Measurements from ENCODE around the gene TBC1D14.
"Not testable (repeated sequence)": the region's sequence is repeated elsewhere in the genome, so short reads cannot be mapped to it uniquely, and the experiment has no call there.

Gene TBC1D14

GRCh38 chr4:6977846-6978245 lies 68.2 kb downstream of the TBC1D14 start:
- DNase-seq = not testable (repeated sequence)

DNA sequence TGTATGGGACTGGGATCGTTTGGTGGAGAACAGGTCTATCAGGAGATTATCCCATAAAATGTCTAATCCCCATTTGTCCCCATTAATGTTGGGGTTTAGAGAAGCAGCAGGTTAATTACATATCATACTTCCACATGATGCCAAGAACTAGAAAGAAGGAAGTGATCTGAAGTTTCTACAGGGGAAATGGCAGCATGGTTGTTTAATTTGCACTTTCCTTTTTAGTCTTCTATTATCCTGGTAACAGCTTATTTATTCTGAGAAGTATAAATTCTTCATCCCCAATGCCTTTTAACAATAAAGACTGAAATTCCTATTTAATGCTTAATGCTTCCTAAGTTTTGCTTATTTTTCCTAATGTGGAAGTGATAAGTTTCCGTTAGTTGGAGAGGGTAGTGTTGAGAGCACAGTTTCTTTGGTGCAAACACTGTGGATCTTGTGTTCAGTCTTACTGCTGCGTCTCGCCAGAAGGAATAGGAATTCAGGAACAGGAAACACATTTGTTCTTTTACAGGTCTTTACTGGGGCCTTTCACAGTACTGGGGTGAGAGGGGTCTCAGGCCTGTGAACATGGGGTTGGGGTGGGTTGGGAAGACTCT lies 74.0 kb downstream of the TBC1D14 start:
- peak; percentile 35 to 46 for DNase-seq

GRCh38 chr4:6984612-6985425 lies 75.2 kb downstream of the TBC1D14 start:
- no peak for DNase-seq

GRCh38 chr4:6986072-6986780 lies 76.6 kb downstream of the TBC1D14 start:
- no peak for DNase-seq

GRCh38 chr4:6986781-6987587 lies 77.4 kb downstream of the TBC1D14 start:
- peak; percentile 78 for DNase-seq

GRCh38 chr4:6987588-6987961 lies 77.9 kb downstream of the TBC1D14 start:
- DNase-seq = peak in 1 of 2 experiments; percentile 29

DNA sequence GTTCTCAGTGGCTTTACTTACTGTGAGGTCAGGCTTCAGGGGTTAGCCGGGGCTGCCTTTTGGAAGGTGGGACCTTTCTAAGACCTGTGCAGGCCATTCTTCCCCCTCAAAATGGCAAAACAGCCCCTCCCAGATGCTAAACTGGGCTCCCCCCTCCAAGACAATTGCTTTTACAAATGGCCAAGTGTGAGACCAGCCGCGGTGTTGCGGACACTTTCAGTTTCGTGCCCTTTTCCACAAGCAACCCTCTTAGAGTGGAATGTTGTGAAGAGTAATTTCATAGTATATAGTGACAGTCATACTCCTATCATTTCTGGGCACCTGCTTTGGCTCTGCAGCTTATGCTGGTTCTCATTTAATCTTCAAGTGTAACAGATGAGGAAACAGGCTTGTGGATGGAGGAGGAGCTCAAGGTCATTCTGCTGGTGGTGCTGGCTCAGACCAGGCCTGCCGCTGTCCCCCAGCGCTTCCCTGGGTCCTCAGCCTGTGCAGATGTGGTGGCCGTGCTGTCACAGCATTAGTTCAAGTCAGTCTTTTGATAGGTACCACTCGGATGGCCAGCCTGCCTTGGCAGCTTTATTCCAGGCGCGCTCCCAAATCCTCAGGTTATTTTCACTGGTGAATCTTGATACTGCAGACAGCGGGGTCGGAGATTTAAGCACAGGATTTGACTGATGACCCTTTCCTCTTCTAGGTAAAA lies 78.5 kb downstream of the TBC1D14 start:
- DNase-seq = no peak

DNA sequence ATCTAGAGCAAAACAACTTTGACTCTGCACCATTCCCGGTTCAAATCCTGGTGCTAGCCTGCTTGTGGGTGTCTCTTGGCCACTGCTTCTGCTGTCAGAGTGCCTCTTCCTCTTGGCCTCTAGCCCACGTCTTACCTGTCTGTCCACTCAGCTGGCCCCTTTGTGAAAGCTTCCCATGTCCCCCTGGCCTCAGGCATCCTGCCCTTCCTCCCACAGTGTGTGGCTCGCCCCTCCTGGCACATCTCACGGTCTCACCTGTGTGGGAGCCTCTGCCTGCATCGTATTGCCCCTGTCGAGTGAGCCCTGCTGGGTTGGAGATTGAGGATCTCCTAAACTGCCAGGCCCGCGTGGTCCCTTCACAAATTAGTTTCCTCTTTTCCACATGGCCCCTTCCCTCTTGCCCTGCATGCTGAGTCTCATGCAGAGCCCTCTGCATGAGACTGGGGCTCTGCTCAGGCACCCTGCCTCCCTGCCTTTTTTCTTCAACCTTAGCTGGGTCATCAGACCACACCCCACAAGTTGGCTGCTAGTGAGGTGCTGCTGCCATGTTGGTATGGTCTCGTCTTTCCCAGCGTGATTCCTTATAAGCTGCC lies 79.8 kb downstream of the TBC1D14 start:
- DNase-seq = no peak

- DNase-seq = no peak
Measured at GRCh38 chr4:6990661-6991060, 81.0 kb downstream of the TBC1D14 start.

- DNase-seq = no peak
Measured at GRCh38 chr4:6991249-6991648, 81.6 kb downstream of the TBC1D14 start.

GRCh38 chr4:6991771-6992557 lies 82.3 kb downstream of the TBC1D14 start:
- peak; percentile 31 to 34 for DNase-seq

GRCh38 chr4:6992728-6993677 lies 83.4 kb downstream of the TBC1D14 start:
- no peak for DNase-seq

GRCh38 chr4:6996481-6996880 lies 86.9 kb downstream of the TBC1D14 start:
- no peak for DNase-seq

- DNase-seq = no peak
Measured at GRCh38 chr4:6999172-7000086, 89.8 kb downstream of the TBC1D14 start.

DNA sequence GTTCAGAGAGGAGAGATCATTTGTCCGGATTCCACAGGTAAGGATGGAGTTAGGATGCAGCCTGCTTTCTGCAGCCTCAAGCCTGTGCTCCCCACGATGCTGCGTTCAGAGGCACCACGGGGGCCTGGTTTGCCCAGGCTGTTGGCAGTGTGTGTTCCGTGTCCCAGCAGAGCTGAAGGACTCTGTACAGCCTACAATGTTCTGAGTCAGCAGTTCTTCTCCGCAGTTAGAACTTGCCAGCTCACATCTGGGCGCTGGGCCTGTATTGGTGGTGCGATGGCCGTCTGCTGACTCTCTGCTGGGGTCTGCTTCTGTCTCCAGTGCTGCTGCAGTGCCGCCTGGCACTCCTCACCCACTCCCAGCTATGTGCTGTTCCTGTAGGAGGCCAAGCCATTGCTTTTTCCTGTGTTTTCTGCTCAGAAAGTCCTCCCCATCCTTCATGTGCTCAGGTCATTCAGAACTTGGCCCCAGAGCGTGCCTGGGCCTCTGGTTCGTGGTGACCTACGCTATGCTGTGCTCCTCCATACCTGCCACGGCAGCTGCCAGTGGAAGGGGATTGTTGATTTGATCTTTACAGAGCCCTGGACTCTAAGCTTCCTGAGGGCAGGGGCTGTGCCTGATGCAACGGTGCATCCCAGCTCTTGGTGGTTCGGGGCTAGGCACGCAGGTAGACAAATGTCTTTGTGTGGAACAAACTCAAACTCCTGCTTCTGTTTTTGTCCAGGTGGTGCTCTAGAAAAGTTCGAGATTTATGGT lies 91.0 kb downstream of the TBC1D14 start:
- DNase-seq = no peak

DNA sequence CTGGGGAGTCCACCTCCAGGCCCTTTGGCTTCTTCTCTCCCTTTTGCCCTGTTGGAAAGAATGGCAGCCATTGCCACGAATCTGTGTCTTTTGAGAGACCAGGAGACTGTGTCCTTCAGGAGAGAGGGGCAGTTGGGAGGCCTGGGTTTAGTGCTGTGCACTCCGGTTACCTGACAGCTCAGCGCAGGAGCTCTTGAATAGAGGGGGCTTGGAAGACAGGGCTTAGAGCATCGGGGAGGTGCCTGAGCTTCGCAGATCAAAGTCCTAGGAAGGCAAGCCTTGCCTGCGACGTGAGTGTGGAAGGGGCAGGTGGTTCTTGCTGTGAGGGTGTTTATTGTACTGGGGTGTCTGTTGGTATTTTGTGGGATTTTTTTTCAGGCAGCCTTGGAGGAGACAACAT lies 91.6 kb downstream of the TBC1D14 start:
- DNase-seq = no peak

DNA sequence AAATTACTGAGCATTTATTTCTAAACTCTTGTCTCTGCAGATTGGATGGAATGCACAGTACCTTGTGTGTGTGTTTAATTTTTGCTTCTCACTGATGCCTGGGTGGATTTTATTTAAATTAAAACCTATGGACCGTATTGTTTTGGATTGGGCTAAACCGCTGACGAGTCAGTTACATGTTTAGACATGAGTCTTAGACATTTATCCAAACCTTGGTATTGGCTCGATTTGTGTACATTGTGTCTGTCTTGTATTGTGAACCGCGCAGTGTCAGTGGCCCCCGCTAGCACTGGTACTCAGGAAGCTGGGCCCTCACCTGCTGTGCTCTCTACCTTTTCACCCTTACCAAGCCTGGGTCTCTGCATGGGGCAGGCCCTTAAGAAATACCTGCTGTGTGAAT lies 92.7 kb downstream of the TBC1D14 start:
- no peak for DNase-seq
